ENCODE data around the gene C5orf15. TPM values are rescaled to one million over a fixed set of nuclear protein-coding genes. Genes with fewer than 3 reads are reported as not detected.
"Not testable (repeated sequence)": the region's sequence is repeated elsewhere in the genome, so short reads cannot be mapped to it uniquely, and the experiment has no call there.

The C5orf15 gene
- polyA plus RNA-seq, 1 donor: 56.7 TPM

DNA sequence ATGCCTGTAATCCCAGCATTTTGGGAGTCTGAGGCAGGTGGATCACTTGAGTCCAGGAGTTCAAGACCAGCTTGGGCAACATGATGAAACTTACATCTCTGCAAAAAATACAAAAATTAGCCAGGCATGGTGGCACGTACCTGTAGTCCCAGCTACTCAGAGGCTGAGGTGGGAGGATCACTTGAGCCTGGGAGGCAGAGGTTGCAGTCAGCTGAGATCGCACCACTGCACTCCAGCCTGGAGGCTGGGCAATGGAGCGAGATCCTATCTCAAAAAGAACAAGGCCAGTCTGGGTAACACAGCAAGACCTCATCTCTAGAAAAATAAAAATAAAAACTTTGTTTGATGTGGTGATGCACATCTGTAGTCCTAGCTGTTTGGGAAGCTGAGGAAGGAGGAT is 30.8 kb downstream of the C5orf15 start:
- not testable (repeated sequence) for DNase-seq

DNA sequence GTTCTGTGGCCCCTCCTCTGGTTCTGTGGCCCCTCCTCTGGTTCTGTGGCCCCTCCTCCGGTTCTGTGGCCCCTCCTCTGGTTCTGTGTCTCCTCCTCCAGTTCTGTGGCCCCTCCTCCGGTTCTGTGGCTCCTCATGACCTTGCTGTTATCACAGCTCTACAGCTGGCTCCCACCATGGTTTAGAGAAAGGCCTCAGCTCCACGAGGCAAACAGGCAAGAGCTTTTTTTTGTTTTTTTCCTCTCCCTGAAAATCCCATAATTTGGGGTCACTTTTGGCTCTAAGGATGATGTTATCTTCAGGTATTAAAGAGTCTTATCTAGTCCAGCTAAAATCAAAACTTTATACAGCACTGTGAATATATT is 31.8 kb downstream of the C5orf15 start:
- DNase-seq: no peak

DNA sequence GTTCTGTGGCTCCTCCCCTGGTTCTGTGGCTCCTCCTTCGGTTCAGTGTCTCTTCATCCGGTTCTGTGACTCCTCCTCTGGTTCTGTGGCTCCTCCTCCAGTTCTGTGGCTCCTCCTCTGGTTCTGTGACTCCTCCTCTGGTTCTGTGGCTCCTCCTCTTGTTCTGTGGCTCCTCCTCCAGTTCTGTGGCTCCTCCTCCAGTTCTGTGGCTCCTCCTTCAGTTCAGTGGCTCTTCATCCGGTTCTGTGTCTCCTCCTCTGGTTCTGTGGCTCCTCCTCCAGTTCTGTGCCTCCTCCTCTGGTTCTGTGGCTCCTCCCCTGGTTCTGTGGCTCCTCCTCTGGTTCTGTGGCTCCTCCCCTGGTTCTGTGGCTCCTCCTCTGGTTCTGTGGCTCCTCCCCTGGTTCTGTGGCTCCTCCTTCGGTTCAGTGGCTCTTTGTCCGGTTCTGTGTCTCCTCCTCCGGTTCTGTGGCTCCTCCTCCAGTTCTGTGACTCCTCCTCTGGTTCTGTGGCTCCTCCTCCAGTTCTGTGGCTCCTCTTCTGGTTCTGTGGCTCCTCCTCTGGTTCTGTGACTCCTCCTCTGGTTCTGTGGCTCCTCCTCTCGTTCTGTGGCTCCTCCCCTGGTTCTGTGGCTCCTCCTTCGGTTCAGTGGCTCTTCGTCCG is 32.3 kb downstream of the C5orf15 start:
- DNase-seq: not testable (repeated sequence)

DNA sequence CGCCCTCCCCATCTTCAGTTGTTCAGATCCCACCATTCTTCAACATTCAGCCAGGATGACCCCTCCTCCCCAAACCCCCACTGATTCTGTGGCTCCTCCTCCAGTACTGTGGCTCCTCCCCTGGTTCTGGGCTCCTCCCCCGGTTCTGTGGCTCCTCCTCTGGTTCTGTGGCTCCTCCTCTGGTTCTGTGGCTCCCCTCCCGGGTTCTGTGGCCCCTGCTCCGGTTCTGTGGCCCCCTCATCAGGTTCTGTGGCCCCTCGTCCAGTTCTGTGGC is 32.8 kb downstream of the C5orf15 start:
- DNase-seq: no peak

DNA sequence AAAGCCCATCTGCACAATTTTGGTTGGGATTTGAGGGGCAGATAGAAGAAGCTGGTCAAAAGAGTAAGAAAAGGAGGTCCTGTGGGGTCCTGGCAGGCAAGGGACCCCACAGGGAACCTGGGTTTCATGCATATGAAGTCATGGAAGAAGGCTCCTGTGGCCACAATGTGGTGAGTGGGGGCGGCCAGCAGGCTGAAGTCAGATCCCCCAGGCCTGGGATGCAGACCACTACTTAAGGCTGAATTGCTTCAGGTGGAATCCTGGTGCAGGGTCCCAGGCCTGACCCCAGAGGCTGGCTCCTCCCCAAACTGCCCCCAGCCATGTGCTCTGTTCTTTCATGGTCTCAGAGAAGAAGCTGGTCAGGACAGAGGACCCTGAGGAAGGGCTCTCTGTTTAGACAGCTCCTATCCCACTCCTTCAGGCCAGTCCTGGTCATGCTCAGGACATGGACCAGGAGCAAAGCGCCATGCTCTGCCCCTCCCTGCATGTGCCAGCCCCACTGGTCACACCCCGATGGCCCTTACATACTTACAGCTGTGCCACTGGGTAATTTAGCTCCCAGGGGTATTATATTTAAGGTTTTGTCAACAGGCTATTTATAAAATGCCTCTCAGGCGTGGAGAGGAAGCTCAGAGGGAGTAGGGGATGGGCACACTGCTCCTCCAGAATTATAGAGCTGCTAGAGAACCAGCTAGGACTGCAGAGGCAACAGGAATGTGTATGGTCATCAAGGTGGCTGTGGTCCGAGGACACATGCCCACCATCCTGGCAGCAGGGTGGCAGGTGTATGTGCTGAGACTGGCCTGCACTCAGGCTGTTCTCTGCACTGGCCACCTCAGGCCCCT is 33.4 kb downstream of the C5orf15 start:
- DNase-seq: no peak

DNA sequence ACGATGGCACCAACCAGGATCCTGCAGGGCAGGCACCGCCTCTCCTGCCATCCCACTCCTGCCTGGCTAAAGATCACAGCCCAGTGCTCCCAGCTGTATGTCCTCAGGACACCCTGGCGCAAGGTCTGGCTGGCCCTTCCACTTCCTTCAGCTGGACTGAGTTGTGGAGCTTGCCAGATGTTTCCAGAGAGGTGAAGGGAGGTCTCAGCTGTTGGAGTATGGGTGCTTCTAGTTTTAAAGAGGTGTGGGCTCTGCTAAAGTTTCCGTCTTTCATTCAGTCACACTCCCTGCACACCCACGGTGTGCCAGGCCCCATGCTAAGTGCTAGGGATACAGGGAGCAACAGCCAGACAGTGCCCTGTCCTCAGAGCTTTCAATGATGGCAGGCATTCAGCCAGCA is 34.1 kb downstream of the C5orf15 start:
- no peak for DNase-seq

DNA sequence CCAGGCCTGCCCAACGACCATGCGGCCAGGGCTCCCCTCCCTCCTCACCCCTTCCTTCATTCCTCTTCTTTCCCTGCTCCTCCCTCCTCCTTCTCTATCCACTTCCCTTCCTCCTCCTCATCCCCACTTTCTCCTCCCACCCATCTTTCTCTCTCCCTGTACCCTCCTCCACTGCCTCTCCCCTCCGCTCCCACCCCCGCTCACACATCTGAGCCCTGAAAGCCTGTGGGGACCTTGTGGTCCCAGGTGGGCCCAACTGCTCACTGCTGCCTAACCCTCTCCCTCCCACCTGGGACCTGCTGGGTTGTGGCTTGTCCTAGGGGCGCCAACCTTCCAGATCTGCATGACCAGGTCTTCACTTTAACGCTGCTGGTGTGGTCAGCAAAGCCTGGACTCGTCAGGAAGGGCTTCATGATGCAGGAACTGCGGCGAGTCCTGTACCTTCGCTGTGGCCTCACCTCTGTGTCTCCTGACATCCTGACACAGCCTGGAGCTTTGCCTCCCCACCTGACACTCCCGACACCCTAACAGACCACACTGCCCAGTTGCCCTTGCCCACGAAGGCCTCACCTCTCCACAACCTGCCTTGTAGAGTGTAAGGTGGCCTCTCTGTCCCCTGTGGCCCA is 34.6 kb downstream of the C5orf15 start:
- no peak for DNase-seq

DNA sequence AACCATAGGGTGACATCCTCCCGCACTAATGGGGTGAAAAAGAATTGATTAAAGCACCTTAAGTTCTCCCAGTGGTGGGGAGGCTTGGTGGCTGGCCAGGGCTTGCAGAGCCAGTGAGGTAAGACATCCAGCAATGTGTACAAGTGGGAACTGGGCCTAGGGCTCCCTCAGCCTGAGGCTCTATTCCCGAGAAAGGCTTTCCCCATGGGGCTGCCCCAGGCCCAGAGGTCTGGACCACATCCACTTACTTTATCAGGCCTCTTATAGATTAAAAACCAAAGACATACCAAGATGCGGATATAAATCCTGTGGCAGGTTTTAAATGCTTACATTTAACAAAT is 35.3 kb downstream of the C5orf15 start:
- no peak for DNase-seq

DNA sequence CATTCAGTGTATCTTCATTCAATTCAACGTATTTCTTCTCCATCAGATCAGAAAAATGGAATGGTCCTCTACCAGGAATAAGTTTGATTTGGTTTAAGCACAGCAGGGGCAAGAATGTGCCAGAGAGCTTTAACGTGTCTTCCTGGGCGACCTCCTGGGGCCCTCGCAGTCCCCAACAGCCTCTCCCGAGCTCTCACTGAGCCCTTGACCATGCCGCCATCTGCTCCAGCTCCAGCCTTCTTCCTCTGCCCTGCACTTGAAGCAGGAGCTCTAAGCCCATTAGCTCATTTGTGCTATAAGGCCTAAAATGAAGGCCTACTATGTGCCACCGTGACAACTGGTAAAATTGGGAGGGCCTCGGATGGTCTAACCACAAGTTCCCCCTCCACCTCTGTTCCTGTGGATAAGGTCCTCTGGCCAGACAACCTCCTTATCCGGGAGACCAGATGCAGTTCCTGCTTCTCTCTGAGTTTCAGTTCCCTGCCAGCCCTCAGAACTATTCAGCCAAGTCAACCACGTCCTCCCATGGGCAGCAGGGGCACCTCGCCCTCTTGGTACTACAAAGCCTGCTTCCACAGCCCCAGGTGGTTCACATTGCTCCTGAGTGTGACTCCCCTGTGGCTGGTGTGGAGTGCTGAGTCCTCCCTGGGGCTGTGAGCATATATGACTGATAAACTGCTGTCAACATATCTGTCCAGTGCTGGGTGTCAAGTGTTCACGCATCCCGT is 35.8 kb downstream of the C5orf15 start:
- DNase-seq: no peak

DNA sequence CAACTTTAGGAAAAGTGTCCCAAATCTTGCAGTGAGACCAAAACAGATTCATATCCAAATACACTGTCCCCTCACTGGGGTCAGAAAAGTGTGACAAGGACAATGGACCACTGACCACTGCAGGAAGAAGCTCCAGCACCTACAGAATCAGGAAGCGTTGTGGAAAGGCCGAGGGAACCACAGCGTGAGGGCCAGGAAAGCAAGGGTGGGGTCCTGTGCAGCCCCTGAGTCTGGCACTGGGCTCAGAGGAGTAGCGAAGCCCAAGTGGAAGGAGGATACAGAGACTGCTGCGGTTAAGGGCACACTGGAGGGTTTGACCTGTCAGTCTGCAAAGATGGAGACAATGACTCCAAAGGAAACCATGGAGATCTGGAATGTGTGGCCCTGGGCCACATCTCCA is 36.9 kb downstream of the C5orf15 start:
- no peak for DNase-seq

DNA sequence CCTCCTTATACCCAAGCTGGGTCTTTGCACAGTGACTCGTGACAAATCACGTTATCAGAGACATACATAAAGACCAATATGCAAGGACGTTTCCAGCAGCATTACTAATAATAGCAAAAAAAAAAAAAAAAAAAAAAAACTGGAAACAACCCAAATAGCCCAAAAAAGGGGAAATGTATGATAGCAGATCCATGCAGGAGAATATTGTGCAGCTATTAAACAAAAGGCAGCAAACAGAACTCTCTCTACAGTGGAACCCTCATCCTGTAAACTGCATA is 37.7 kb downstream of the C5orf15 start:
- no peak for DNase-seq

DNA sequence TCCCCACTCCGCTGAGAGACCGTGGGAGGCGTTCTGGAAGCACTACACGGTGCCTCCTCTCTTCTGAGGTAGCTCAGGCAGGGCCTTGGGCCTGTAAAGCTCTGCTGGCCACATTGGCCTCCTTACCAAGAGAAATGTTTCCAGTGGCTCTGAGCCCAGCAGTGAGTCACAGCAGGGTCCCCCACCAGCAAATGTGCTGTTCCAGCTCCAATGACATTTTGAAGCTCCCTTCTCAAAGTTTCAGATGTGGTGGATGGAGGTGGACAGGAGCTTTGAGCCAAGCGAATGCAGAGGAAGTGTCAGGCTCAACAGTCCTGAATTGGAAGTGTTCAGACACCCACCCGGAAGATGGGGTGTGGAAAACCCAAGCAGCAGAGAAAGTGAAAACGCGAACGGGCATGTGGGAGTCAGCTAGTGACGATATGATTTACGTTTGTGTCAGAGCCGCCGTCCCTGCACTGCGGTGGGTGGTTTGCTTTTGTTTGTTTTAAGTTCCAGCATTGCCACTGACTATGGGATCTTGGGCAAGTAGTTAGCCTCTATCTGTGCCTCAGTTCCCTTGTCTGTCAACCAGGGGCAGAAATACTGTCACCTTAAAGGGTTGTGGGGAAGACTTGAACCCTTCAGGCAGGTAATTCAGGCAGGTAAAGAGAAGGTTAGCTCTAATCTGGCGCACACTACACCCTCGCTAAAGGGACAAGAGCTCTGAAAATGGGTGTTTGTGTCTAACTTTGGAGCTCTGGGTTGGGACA is 38.2 kb downstream of the C5orf15 start:
- no peak for DNase-seq

DNA sequence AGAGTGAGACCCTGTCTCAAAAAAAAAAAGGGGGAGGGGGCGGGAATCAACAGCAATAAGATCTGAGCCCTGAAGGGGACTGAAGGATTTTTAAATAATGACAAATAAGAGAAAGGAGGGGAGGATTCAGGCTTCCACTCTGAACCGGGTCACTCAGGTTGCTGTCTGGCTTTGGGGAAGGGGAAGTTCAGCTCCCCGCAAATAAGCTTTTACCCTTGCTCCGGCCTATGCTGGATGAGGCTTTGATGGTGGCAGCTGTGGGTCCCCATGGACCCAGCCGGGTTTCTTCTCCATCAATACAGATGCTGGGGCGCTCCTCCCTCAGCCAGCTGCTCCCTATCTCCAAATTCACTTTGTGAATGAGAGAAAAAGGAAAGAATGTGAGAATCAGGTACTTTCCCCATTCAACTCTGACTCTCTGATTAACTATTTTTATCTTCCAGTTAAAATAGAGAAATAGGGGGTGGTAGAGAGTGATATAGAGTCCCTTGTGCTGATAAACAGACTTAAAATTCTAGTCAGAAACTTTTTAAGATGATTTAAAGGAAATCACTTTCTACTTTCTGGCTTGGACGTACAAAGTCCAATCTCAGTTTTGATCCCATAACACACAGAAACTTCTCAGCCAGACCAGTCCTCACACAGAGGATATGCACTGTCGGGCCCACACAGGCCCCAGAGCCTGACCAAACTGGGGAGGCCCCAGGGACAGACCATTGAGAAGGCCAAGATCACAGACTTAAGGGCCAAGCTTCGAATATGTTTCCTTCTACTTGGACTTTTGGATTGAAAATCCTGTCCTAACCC is 39.6 kb downstream of the C5orf15 start:
- DNase-seq: no peak

DNA sequence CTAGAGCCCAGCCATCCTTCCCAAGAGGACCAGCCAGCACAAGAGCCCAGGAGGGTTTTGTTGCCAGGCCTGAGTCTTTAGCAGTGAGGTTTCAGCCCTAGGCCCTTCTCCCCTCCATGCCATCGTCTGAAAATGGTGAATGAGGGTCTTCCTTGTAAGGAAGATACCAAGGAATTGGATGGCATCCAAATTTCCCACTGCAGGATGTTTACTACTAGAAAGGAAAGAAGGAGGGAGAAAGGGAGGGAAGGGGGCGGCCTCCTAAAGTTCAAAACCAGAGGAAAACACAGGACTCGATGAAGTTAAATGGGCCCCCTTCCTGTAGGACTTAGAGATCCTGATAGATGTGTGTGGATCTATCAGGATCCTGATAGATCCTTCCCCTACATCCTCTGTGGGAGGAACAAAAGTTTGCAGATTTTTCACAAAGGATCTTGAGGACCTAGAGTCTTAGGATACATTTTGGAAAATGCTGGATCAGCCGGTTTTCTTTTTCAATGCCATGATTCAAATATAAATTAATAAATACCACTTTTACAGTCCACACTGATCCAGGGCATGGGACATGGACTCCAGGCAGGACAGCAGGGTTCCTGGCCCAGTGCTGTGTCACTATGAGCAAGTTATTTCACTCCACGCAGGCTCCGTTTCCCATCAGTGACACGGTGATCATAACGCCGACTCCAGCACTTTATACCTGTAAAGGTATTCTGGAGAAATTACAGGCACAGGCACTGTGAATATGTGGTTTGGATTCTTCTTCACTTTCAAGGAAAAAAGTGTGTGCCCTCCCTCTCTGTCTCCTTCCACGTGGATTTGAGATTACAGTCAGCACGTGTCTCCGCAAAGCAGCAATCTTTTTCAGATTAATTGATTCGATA is 40.9 kb downstream of the C5orf15 start:
- no peak for DNase-seq

DNA sequence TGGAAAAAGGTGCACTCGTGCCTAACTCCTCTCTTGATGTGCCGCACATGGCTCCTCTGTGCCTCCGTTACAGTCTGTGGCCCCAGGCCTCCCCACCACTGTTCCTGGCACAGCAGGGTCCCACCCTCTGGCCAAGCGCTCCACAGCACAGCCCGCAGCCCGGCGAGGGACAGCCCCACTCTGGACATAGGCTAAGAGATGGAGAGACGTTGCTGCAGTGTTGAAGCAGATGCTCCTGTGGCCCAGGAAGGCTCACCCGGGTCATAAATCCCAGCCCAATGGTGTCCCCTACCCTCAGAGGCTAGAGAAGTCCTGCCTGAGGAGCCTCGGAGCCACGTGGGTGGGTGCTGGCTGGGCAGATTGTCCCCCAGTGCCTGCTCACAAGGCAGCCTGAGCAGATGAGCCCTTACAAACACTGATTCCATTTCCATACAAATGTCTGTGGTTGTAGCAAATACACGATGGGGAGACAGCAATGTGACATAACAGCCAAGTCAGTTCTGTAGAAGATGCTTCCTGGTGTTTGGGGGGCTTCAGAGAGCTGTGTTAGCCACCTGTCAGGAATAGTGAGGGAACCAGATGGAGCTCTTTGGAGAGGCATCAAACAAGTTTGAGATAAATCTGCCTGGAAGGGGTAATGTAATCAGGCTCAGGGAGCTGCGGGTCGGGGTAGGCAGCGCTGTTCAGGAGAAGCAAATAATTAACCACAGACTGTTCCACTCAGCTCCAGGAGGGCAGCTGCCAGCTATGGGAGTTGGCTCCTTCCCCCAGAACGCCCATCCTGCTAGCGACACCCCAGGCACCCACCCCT is 41.7 kb downstream of the C5orf15 start:
- no peak for DNase-seq

DNA sequence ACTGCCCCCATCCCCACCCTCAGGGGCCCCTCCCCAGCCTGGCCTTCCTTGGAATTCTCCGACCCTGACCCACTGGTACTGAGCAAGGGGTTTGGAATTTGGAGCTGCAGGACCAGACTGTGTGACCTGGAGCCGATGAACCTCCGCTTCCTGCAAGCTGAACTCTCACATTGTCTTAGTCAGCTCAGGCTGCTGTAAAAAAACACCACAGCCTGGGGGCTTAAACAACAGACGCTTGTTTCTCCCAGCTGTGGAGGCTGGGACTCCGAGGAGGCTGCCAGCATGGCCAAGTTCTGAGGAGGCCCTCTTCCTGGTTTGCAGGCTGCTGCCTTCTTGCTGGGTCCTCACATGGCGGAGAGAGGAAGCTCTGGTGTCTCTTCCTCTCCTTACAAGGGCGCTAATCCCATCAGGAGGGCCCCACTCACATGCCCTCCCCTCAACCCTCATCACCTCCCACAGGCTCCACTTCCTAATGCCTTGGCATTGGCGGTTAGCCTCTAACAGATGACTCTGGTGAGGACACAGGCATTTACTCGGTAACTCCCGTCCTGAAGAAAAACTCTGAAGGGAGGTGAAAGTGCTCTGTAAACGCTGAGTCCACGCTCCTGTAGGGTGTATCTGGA is 42.4 kb downstream of the C5orf15 start:
- DNase-seq: no peak

DNA sequence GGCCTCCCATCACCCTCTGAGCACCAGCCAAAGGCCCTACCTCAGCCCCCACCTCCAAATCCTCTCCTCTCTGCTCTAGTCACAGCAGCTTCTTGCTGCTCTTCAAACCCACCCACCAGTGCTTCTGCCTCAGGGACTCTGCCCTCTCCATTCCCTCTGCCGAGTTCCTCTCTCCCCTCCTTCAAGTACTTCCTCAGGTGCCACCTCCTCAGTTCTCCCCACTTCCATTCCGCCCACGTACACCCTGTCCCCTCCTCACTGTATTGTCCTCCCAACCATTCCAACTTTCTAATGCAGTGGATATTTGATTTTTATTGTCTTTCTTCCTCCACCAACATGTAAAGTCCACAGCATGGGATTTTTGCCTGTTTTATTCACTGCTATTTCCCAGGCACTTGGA is 43.2 kb downstream of the C5orf15 start:
- no peak for DNase-seq

DNA sequence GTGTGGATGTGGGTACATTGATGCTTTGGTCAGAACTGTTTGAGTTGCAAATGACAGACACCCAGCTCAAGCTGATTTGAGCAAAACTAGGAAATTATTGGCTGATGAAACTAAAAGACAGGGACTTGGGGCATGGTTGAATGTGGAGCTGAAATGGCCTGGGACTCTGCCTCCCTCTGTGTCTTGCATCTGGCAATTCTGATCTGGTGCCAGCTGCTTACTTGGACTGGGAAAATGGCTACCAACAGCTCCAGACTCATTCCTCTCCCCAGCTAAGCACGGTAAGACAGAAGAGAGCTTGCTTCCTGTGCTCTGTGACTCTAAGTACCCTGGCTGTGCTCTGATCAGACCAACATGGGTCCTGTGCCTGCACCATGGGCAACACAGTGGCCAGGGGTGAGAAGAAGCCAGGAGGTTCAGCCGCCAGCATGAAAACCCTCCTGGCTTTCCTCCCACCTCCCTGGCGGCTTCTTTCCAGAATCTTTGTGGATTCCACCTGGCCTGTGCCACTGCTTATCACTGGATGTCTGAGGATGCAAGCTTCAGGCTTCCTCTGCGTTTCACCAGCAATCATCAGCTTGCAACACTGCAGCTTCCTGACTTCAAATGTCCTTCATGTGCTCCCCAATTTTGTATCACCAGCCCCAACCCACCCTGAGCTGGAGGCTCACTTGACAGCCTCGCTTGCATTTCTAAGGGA is 44.1 kb downstream of the C5orf15 start:
- DNase-seq: no peak

DNA sequence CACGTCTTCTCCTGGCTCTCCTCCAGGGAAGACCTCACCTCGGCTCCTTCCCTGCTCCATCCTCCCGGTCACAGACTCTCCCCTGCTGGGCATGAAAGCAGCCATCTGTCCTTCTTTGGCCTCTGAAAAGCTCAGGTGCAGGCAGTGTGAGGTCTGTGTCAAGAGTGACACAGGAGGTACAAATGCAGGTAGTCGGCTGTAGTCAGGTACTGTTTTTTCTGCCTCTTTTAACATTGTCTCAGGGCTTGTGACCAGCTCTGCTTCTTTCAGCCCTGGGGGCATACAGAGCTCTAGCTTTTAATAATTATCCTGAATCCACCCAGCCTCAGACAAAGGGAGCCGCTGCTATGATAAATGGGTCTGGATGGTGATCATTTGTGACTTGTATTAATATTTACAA is 46.4 kb downstream of the C5orf15 start:
- no peak for DNase-seq

Data from hindlimb muscle (tissue), 1 donor.